B cell (primary cell): ENCODE data around the gene CD44.

Source experiments
- EZH2 ChIP-seq: IDR thresholded peaks from 2 replicates; pipeline ENCODE4 v1.6.1; 2012; ENCODE audit warnings: borderline replicate concordance, low read depth, mild to moderate bottlenecking, moderate library complexity, low read length; ENCODE audit not compliant: insufficient read depth, poor library complexity, severe bottlenecking
- TF ChIP-seq, protein P1 (sequence below): fragments of 200-600 bp; IDR thresholded peaks from one replicate; pipeline ENCODE4 v1.8.0; 2022; ENCODE audit warnings: antibody characterized with exemption, mild to moderate bottlenecking

DNA sequence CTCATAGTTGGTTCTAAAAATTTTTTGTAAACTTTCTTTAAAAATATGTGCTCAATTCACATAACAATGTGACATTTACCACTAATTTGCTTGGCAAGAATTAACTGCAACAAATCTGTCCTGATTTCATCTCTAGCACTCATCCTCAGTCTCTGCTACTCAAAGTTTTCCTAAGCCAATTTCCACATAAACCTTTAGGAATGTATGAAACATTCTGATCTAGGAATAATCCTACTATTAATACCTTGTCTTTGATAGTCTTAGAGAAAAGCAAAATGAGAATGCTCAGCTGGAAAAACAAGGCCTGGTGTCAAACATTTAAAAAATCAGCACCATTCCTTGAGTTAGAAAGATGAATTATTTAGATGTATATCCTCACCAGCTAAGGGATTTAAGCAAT, 114.3 kb downstream of the CD44 start:
- TF ChIP-seq, protein P1, sequence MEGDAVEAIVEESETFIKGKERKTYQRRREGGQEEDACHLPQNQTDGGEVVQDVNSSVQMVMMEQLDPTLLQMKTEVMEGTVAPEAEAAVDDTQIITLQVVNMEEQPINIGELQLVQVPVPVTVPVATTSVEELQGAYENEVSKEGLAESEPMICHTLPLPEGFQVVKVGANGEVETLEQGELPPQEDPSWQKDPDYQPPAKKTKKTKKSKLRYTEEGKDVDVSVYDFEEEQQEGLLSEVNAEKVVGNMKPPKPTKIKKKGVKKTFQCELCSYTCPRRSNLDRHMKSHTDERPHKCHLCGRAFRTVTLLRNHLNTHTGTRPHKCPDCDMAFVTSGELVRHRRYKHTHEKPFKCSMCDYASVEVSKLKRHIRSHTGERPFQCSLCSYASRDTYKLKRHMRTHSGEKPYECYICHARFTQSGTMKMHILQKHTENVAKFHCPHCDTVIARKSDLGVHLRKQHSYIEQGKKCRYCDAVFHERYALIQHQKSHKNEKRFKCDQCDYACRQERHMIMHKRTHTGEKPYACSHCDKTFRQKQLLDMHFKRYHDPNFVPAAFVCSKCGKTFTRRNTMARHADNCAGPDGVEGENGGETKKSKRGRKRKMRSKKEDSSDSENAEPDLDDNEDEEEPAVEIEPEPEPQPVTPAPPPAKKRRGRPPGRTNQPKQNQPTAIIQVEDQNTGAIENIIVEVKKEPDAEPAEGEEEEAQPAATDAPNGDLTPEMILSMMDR, result no peak
- no peak for TF ChIP-seq EZH2
